ENCODE results near the gene TRANK1. TPM values are rescaled to one million over a fixed set of nuclear protein-coding genes. Genes with fewer than 3 reads are reported as not detected.
"Not testable (repeated sequence)": the region's sequence is repeated elsewhere in the genome, so short reads cannot be mapped to it uniquely, and the experiment has no call there.

TRANK1 gene
- total RNA-seq, 1 donor from 2014 or later, result 24.9 TPM

GRCh38 chr3:36957862-36958686 lies 13.2 kb upstream of the TRANK1 start:
- Mint-ChIP-seq H3K27me3 (ENCODE audit: unreplicated experiment) (peaks cover 12% of the 10 kb centered on the region), H3K27ac (ENCODE audit: unreplicated experiment) (no peak overlapping the region), H3K9me3 (ENCODE audit: unreplicated experiment) (no peaks in the 10 kb centered on the region), H3K4me1 (ENCODE audit: unreplicated experiment) (no peaks in the 10 kb centered on the region), H3K36me3 (ENCODE audit: unreplicated experiment) (no peaks in the 10 kb centered on the region), H3K4me3 (ENCODE audit: unreplicated experiment) (no peak overlapping the region)
- TF ChIP-seq CTCF (IDR thresholded peaks at IDR 0.05), result no peak
- no peak for DNase-seq (ENCODE audit: extremely low spot score, unreplicated experiment)

- H3K27ac Mint-ChIP-seq (ENCODE audit: unreplicated experiment), result no peak overlapping the region
- DNase-seq (ENCODE audit: extremely low spot score, unreplicated experiment), result no peak
- no peaks in the 10 kb centered on the region for H3K9me3 Mint-ChIP-seq (ENCODE audit: unreplicated experiment)
- TF ChIP-seq CTCF (IDR thresholded peaks at IDR 0.05), result no peak
- no peak overlapping the region for H3K4me3 Mint-ChIP-seq (ENCODE audit: unreplicated experiment)
- no peaks in the 10 kb centered on the region for H3K4me1 Mint-ChIP-seq (ENCODE audit: unreplicated experiment)
- peaks cover 17% of the 10 kb centered on the region for H3K27me3 Mint-ChIP-seq (ENCODE audit: unreplicated experiment)
- H3K36me3 Mint-ChIP-seq (ENCODE audit: unreplicated experiment), result no peaks in the 10 kb centered on the region
These were observed 12.2 kb upstream of the TRANK1 start for GRCh38 chr3:36957063-36957462.

- Mint-ChIP-seq H3K36me3 (ENCODE audit: unreplicated experiment) (no peaks in the 10 kb centered on the region), H3K4me1 (ENCODE audit: unreplicated experiment) (no peaks in the 10 kb centered on the region), H3K27ac (ENCODE audit: unreplicated experiment) (no peak overlapping the region), H3K9me3 (ENCODE audit: unreplicated experiment) (no peaks in the 10 kb centered on the region), H3K27me3 (ENCODE audit: unreplicated experiment) (peaks cover 17% of the 10 kb centered on the region), H3K4me3 (ENCODE audit: unreplicated experiment) (no peak overlapping the region)
- no peak for DNase-seq (ENCODE audit: extremely low spot score, unreplicated experiment)
- TF ChIP-seq CTCF (IDR thresholded peaks at IDR 0.05), result no peak
These were observed 11.3 kb upstream of the TRANK1 start for GRCh38 chr3:36956155-36956554.

- Mint-ChIP-seq H3K4me1 (ENCODE audit: unreplicated experiment) (no peaks in the 10 kb centered on the region), H3K27me3 (ENCODE audit: unreplicated experiment) (peaks cover 17% of the 10 kb centered on the region), H3K27ac (ENCODE audit: unreplicated experiment) (no peak overlapping the region), H3K9me3 (ENCODE audit: unreplicated experiment) (peaks cover under 1% of the 10 kb centered on the region), H3K4me3 (ENCODE audit: unreplicated experiment) (no peak overlapping the region), H3K36me3 (ENCODE audit: unreplicated experiment) (no peaks in the 10 kb centered on the region)
- no peak for TF ChIP-seq CTCF (IDR thresholded peaks at IDR 0.05)
- DNase-seq (ENCODE audit: extremely low spot score, unreplicated experiment), result no peak
These were observed 9.7 kb upstream of the TRANK1 start for GRCh38 chr3:36954452-36955134.

- H3K27me3 Mint-ChIP-seq (ENCODE audit: unreplicated experiment); H3K4me1 Mint-ChIP-seq (ENCODE audit: unreplicated experiment); H3K27ac Mint-ChIP-seq (ENCODE audit: unreplicated experiment); H3K36me3 Mint-ChIP-seq (ENCODE audit: unreplicated experiment); H3K9me3 Mint-ChIP-seq (ENCODE audit: unreplicated experiment); H3K4me3 Mint-ChIP-seq (ENCODE audit: unreplicated experiment): not testable (repeated sequence)
- peak; percentile 3 for DNase-seq (ENCODE audit: extremely low spot score, unreplicated experiment)
These were observed 3.0 kb upstream of the TRANK1 start for GRCh38 chr3:36947814-36948213.

All from osteocyte (in vitro differentiated cells).